Osteocyte (in vitro differentiated cells): ENCODE results near the gene NAP1L5. TPM values are rescaled to one million over a fixed set of nuclear protein-coding genes. Genes with fewer than 3 reads are reported as not detected.

Source experiments
- DNase-seq: peaks from one replicate; pipeline ENCODE4 v3.0.0; 2021; ENCODE audit warnings: mixed read lengths; ENCODE audit not compliant: unreplicated experiment; ENCODE audit errors: extremely low spot score
- H3K27ac Mint-ChIP-seq: one replicate; pipeline ENCODE4 v1.8.0; 2021; ENCODE audit warnings: mild to moderate bottlenecking, mixed read lengths; ENCODE audit not compliant: unreplicated experiment
- H3K27me3 Mint-ChIP-seq: one replicate; pipeline ENCODE4 v1.8.0; 2021; ENCODE audit warnings: mixed read lengths; ENCODE audit not compliant: unreplicated experiment
- H3K36me3 Mint-ChIP-seq: one replicate; pipeline ENCODE4 v1.8.0; 2021; ENCODE audit warnings: mixed read lengths; ENCODE audit not compliant: unreplicated experiment
- H3K4me1 Mint-ChIP-seq: one replicate; pipeline ENCODE4 v1.8.0; 2021; ENCODE audit warnings: mixed read lengths; ENCODE audit not compliant: unreplicated experiment
- H3K4me3 Mint-ChIP-seq: one replicate; pipeline ENCODE4 v1.8.0; 2021; ENCODE audit warnings: mild to moderate bottlenecking, moderate library complexity, mixed read lengths; ENCODE audit not compliant: unreplicated experiment
- H3K9me3 Mint-ChIP-seq: one replicate; pipeline ENCODE4 v1.8.0; 2021; ENCODE audit warnings: mixed read lengths; ENCODE audit not compliant: unreplicated experiment
- total RNA-seq: library from RNA; stranded (reverse); gene quantifications from 2 replicates; pipeline ENCODE4 v1.2.1, GENCODE V29; 2021
- TF ChIP-seq, protein P1 (sequence below): fragments of 200-600 bp; sonication (generic); IDR thresholded peaks from 2 replicates; pipeline ENCODE4 v1.5.0; 2021; ENCODE audit warnings: antibody characterized with exemption, mild to moderate bottlenecking, moderate library complexity

NAP1L5 gene
- total RNA-seq, 1 donor from 2014 or later, result 5.7 TPM

- TF ChIP-seq, protein P1, sequence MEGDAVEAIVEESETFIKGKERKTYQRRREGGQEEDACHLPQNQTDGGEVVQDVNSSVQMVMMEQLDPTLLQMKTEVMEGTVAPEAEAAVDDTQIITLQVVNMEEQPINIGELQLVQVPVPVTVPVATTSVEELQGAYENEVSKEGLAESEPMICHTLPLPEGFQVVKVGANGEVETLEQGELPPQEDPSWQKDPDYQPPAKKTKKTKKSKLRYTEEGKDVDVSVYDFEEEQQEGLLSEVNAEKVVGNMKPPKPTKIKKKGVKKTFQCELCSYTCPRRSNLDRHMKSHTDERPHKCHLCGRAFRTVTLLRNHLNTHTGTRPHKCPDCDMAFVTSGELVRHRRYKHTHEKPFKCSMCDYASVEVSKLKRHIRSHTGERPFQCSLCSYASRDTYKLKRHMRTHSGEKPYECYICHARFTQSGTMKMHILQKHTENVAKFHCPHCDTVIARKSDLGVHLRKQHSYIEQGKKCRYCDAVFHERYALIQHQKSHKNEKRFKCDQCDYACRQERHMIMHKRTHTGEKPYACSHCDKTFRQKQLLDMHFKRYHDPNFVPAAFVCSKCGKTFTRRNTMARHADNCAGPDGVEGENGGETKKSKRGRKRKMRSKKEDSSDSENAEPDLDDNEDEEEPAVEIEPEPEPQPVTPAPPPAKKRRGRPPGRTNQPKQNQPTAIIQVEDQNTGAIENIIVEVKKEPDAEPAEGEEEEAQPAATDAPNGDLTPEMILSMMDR, result no peak
- H3K4me1 Mint-ChIP-seq, result no peaks in the 10 kb centered on the region
- H3K27ac Mint-ChIP-seq, result no peak overlapping the region
- DNase-seq, result no peak
- no peaks in the 10 kb centered on the region for H3K27me3 Mint-ChIP-seq
- H3K36me3 Mint-ChIP-seq, result peaks cover 22% of the 10 kb centered on the region
- H3K4me3 Mint-ChIP-seq, result no peak overlapping the region
- H3K9me3 Mint-ChIP-seq, result no peaks in the 10 kb centered on the region
Observed at GRCh38 chr4:88736264-88736663, 38.6 kb upstream of the NAP1L5 start.

GRCh38 chr4:88735564-88735963 lies 37.9 kb upstream of the NAP1L5 start:
- H3K36me3 Mint-ChIP-seq, result peaks cover 28% of the 10 kb centered on the region
- DNase-seq, result no peak
- no peaks in the 10 kb centered on the region for H3K27me3 Mint-ChIP-seq
- H3K4me3 Mint-ChIP-seq, result no peak overlapping the region
- H3K9me3 Mint-ChIP-seq, result no peaks in the 10 kb centered on the region
- H3K4me1 Mint-ChIP-seq, result no peaks in the 10 kb centered on the region
- TF ChIP-seq, protein P1, result no peak
- no peak overlapping the region for H3K27ac Mint-ChIP-seq

- DNase-seq, result no peak
- no peaks in the 10 kb centered on the region for H3K27me3 Mint-ChIP-seq
- no peaks in the 10 kb centered on the region for H3K9me3 Mint-ChIP-seq
Observed at GRCh38 chr4:88734403-88734949, 36.8 kb upstream of the NAP1L5 start.

DNA sequence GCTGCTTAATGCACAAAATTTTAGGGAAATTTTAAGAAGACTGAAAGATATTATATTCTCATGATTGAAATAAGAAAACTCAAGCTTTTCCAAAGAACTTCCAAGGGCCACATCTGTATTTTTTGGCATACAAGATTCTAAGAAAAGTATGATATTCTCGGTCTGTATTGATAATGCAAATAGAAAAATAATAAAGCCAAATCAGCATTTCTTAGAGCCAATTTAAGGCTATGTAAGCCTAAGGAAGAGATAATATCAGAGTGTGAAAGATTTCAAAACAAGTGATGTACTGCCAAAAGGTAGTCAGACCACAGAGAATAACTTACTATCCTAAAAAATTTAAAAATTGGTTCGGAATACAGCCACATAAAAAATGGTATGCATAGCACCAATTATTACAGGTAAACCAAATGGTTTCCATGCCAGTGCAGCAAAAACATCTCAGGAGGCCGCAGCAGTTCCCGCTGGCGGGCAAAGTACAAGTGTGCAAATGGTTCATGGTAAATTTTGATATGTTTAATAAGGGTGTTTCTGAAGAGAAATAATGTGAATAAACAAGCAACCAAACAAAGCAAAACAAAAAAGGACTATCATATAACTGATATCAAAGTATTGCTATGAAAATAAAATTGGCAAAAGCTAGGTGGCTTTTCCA lies 35.2 kb upstream of the NAP1L5 start:
- Mint-ChIP-seq H3K27ac (no peak overlapping the region), H3K9me3 (no peaks in the 10 kb centered on the region), H3K4me3 (no peak overlapping the region), H3K27me3 (no peaks in the 10 kb centered on the region), H3K36me3 (peaks cover 30% of the 10 kb centered on the region), H3K4me1 (no peaks in the 10 kb centered on the region)
- no peak for DNase-seq
- TF ChIP-seq, protein P1, result no peak

More at GRCh38 chr4:88734403-88734949, 36.8 kb upstream of the NAP1L5 start:
- Mint-ChIP-seq H3K4me1 (no peaks in the 10 kb centered on the region), H3K4me3 (no peak overlapping the region), H3K36me3 (peaks cover 23% of the 10 kb centered on the region), H3K27ac (no peak overlapping the region)
- TF ChIP-seq, protein P1, result no peak

DNA sequence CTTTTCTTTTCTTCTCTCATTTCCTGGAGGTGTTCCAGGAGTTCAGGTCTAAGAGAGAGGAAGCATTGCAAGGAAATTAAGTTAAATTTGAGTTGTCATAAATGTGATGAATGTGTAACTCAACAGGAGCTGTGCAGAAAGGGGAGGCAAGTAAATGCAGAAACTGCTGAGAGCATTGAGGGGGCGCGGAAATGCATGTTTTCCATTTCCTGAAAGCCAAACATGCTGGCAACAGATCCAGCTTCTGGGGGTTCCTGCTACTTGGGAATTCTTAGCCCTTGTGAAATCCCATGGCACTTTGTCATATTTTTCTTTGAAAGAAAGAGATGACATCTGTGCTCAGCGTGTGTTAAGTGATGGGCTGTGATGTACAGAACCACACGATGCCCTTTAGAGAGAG lies 33.8 kb upstream of the NAP1L5 start:
- TF ChIP-seq, protein P1, result no peak
- Mint-ChIP-seq H3K9me3 (no peaks in the 10 kb centered on the region), H3K27me3 (no peaks in the 10 kb centered on the region), H3K36me3 (peaks cover 39% of the 10 kb centered on the region), H3K4me1 (no peaks in the 10 kb centered on the region), H3K27ac (no peak overlapping the region), H3K4me3 (no peak overlapping the region)
- no peak for DNase-seq
